Right lobe of liver (tissue), 6 donors: ENCODE data around the gene LRRC53. TPM values are rescaled to one million over a fixed set of nuclear protein-coding genes. Genes with fewer than 3 reads are reported as not detected.
A peak's percentile ranks its signal among the peaks of the same experiment; 100 is the strongest.

Experiments
- ATAC-seq, 4 donors: fragments of 200-7000 bp; cut with Tn5 transposase; one replicate each; pipeline ENCODE4 v1.9.1; 2020; ENCODE audit warnings: mild to moderate bottlenecking in 4 of 4, moderate library complexity in 4 of 4
- DNase-seq, 3 donors: peaks; one replicate each; pipeline ENCODE4 v3.0.0-alpha.2; 2020
- H3K27ac ChIP-seq, 3 donors: fragments of 200-600 bp; one replicate each; pipeline ENCODE4 v1.8.0; 2022
- H3K27me3 ChIP-seq, 2 donors: fragments of 200-600 bp; one replicate each; pipeline ENCODE4 v1.8.0; 2022
- H3K36me3 ChIP-seq, 4 donors: fragments of 200-600 bp; sonication (generic) in 1 of 4; one replicate each; pipeline versions ENCODE4 v1.5.1 to v1.8.0; 2017 to 2022; ENCODE audit warnings: control low read depth in 1 of 4
- H3K4me1 ChIP-seq, 4 donors: fragments of 200-600 bp; sonication (generic) in 1 of 4; one replicate each; pipeline versions ENCODE4 v1.5.1 to v1.8.0; 2017 to 2022; ENCODE audit warnings: control low read depth in 1 of 4
- H3K4me3 ChIP-seq, 3 donors: fragments of 200-600 bp; one replicate each; pipeline ENCODE4 v1.8.0; 2022
- H3K9me3 ChIP-seq, 4 donors: fragments of 200-600 bp; sonication (generic) in 1 of 4; one replicate each; pipeline versions ENCODE4 v1.5.1 to v1.8.0; 2017 to 2022; ENCODE audit warnings: control low read depth in 1 of 4
- CTCF ChIP-seq, 4 donors: fragments of 200-600 bp in 3 of 4; fragments of 450-650 bp in 1 of 4; IDR thresholded peaks; one replicate each; pipeline versions ENCODE4 v1.5.1 to v1.8.0; 2016 to 2022; ENCODE audit warnings: antibody characterized with exemption in 4 of 4, mild to moderate bottlenecking in 2 of 4
- POLR2A ChIP-seq: fragments of 450-650 bp; IDR thresholded peaks from one replicate; pipeline ENCODE4 v1.6.1; 2017; ENCODE audit warnings: antibody characterized with exemption, mild to moderate bottlenecking
- WGBS: methylation state at CpG from one replicate; pipeline ENCODE4 v1.1.6; 2018; ENCODE audit warnings: low coverage, low lambda C conversion rate; ENCODE audit not compliant: insufficient coverage; ENCODE audit errors: missing lambda C conversion rate; 5-methylcytosine and 5-hydroxymethylcytosine counted together
- intact Hi-C, 2 donors: fragments of 100-400 bp; cut with DNase I; formaldehyde crosslinking; loops; one replicate each; pipeline versions ENCODE4 v1.11.2 to v1.14.1; 2022
- total RNA-seq, 6 experiments: library from RNA; depleted of rRNA in 2 of 6; stranded (reverse); fragments of >200 nt in 2 of 6; fragmentation: NEBNext Ultra II Directional in 3 of 6; extraction: Animal tissue kit (Norgen Biotek cat#: 25700) in 3 of 6; gene quantifications; one replicate each; pipeline versions ENCODE4 v1.1.0 to v1.2.4, GENCODE V29; 2016 to 2023
- donor health status: DM: no; HTN: yes; CAD: no.
- donor health status: DM: no; HTN: no; CAD: no.
- donor health status: DM: no; HTN: no; CAD: no.
- donor health status: DM: no; HTN: yes; CAD: no.
- donor health status: DM: no; HTN: yes; CAD: no.

The LRRC53 gene
- total RNA-seq, 6 experiments from 2014 or later: not detected

GRCh38 chr1:74468982-74469603 lies 43.3 kb downstream of the LRRC53 start:
- H3K27me3 ChIP-seq: no peaks in the 10 kb centered on the region
- DNase-seq (no peak), ATAC-seq (peak; percentile 58 to 73 (median 67))
- no peaks in the 10 kb centered on the region for H3K36me3 ChIP-seq
- no peaks in the 10 kb centered on the region for H3K9me3 ChIP-seq
- no peaks in the 10 kb centered on the region for H3K4me1 ChIP-seq
- H3K4me3 ChIP-seq: no peak overlapping the region
- no peak for TF ChIP-seq POLR2A
- peak; percentile 51 to 68 (median 64) for TF ChIP-seq CTCF (IDR thresholded peaks at IDR 0.05)
- no peak overlapping the region for H3K27ac ChIP-seq
- intact Hi-C loops: no loop called here
- 5% methylated on average over 2 of the region's 2 CpGs for WGBS

GRCh38 chr1:74467786-74468377 lies 44.5 kb downstream of the LRRC53 start:
- 55% methylated on average over 2 of the region's 3 CpGs for WGBS

GRCh38 chr1:74465193-74465681 lies 47.2 kb downstream of the LRRC53 start:
- WGBS: no CpG with 5 or more reads among the region's 24 CpGs
- Histone ChIP-seq H3K36me3 (no peaks in the 10 kb centered on the region), H3K27me3 (no peaks in the 10 kb centered on the region), H3K4me1 (no peaks in the 10 kb centered on the region), H3K9me3 (no peaks in the 10 kb centered on the region), H3K27ac (no peak overlapping the region), H3K4me3 (no peak overlapping the region)
- TF ChIP-seq POLR2A: no peak
- no peak for TF ChIP-seq CTCF (IDR thresholded peaks at IDR 0.05)
- intact Hi-C loops: no loop called here
- DNase-seq (peak; percentile 16 to 43 (median 40)), ATAC-seq (peak in 1 of 4 donors; percentile 42)

More at GRCh38 chr1:74467786-74468377, 44.5 kb downstream of the LRRC53 start:
- ATAC-seq (peak in 1 of 4 donors; percentile 26), DNase-seq (no peak)
- no peaks in the 10 kb centered on the region for H3K27me3 ChIP-seq
- H3K9me3 ChIP-seq: no peaks in the 10 kb centered on the region
- H3K36me3 ChIP-seq: no peaks in the 10 kb centered on the region
- H3K4me1 ChIP-seq: no peaks in the 10 kb centered on the region
- intact Hi-C loops: no loop called here
- H3K27ac ChIP-seq: no peak overlapping the region
- H3K4me3 ChIP-seq: no peak overlapping the region
- no peak for TF ChIP-seq POLR2A
- TF ChIP-seq CTCF (IDR thresholded peaks at IDR 0.05): no peak

- whole genome bisulfite sequencing: 65% methylated on average over 6 of the region's 6 CpGs
- ATAC-seq (no peak), DNase-seq (no peak)
- H3K27me3 ChIP-seq: no peaks in the 10 kb centered on the region
- no peaks in the 10 kb centered on the region for H3K9me3 ChIP-seq
- H3K4me1 ChIP-seq: no peaks in the 10 kb centered on the region
- no peak for TF ChIP-seq POLR2A
- TF ChIP-seq CTCF (IDR thresholded peaks at IDR 0.05): no peak
- no peak overlapping the region for H3K27ac ChIP-seq
- no peaks in the 10 kb centered on the region for H3K36me3 ChIP-seq
- no peak overlapping the region for H3K4me3 ChIP-seq
- intact Hi-C loops: no loop called here
Observed at GRCh38 chr1:74464037-74464436, 48.4 kb downstream of the LRRC53 start.
